Hematopoietic multipotent progenitor cell treated with erythropoietin and hydrocortisone succinate and interleukin-3 and kit ligand, for 6 days (in vitro differentiated cells): ENCODE measurements around the gene SF3B1.
"Not testable (repeated sequence)": the region's sequence is repeated elsewhere in the genome, so short reads cannot be mapped to it uniquely, and the experiment has no call there.

Experiments used
- DNase-seq: peaks from one replicate; pipeline ENCODE4 v3.0.0-alpha.2; 2015

The SF3B1 gene

GRCh38 chr2:197434541-197435513 is at the start of gene SF3B1:
Gene SF3B1 (minus strand): TSS chr2:197435028. CDS start chr2:197434999, 29 bp downstream.
- peak; percentile 99 for DNase-seq

GRCh38 chr2:197484248-197484647 is 49.4 kb upstream of the SF3B1 start:
- DNase-seq: not testable (repeated sequence)

GRCh38 chr2:197480165-197481036 is 45.6 kb upstream of the SF3B1 start:
- no peak for DNase-seq

GRCh38 chr2:197477797-197478196 is 43.0 kb upstream of the SF3B1 start:
- peak; percentile 86 for DNase-seq

GRCh38 chr2:197472166-197472565 is 37.3 kb upstream of the SF3B1 start:
- DNase-seq: no peak

- no peak for DNase-seq
These were observed 29.3 kb upstream of the SF3B1 start for GRCh38 chr2:197464175-197464574.

GRCh38 chr2:197461057-197461456 is 26.2 kb upstream of the SF3B1 start:
- no peak for DNase-seq

- peak; percentile 48 for DNase-seq
These were observed 25.8 kb upstream of the SF3B1 start for GRCh38 chr2:197460649-197461048.

- no peak for DNase-seq
These were observed 20.6 kb upstream of the SF3B1 start for GRCh38 chr2:197455428-197455827.

- no peak for DNase-seq
These were observed 20.1 kb upstream of the SF3B1 start for GRCh38 chr2:197454923-197455322.

- DNase-seq: peak; percentile 92
These were observed 19.1 kb upstream of the SF3B1 start for GRCh38 chr2:197453914-197454398.

- DNase-seq: peak; percentile 100
These were observed 18.5 kb upstream of the SF3B1 start, which contains the start of gene COQ10B for GRCh38 chr2:197453123-197453913. Gene COQ10B (plus strand): TSS chr2:197453552. CDS start chr2:197453561, 9 bp downstream.

- no peak for DNase-seq
These were observed 17.9 kb upstream of the SF3B1 start for GRCh38 chr2:197452754-197453122.

- DNase-seq: not testable (repeated sequence)
These were observed 16.1 kb upstream of the SF3B1 start for GRCh38 chr2:197450935-197451358.

GRCh38 chr2:197450465-197450864 is 15.6 kb upstream of the SF3B1 start:
- DNase-seq: no peak

- DNase-seq: no peak
These were observed 12.0 kb upstream of the SF3B1 start for GRCh38 chr2:197446844-197447243.

GRCh38 chr2:197445746-197446145 is 10.9 kb upstream of the SF3B1 start:
- no peak for DNase-seq

- no peak for DNase-seq
These were observed 8.0 kb upstream of the SF3B1 start for GRCh38 chr2:197442857-197443256.

GRCh38 chr2:197437380-197437779 is 2.6 kb upstream of the SF3B1 start:
- DNase-seq: no peak

- DNase-seq: peak; percentile 41
These were observed 981 bp upstream of the SF3B1 start for GRCh38 chr2:197435598-197436420.

- no peak for DNase-seq
These were observed 919 bp downstream of the SF3B1 start for GRCh38 chr2:197433780-197434438.
